HUDEP-2 (cell line): ENCODE data around the gene GPHN.
"Not testable (repeated sequence)": the region's sequence is repeated elsewhere in the genome, so short reads cannot be mapped to it uniquely, and the experiment has no call there.

ENCODE experiments used
- DNase-seq, 76 experiments: peaks; one replicate each; lab custom pipeline; 2025; ENCODE audit not compliant: unreplicated experiment in 76 of 76; lab: John Stamatoyannopoulos, UW

The GPHN gene

GRCh38 chr14:67010602-67011001 is 502.7 kb downstream of the GPHN start:
- no peak for DNase-seq

DNA sequence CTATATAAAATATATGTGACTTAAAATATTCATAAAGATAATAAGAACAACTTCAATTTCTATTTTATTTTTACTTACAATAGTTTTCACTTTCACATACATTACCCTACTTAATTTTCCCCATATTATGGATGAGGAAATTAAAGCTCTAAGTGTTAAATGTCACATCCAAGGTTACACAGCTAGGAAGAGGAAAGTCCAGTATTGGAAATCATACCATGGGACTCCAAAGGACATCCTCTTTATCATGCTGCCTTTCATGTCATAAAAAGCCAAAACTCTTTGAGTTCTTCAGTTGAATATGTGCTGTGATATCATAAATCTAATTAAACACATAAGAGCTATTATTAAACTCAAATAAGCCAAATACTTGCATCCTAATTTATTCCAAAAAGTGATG is 508.9 kb downstream of the GPHN start:
- DNase-seq = no peak

- DNase-seq = no peak
Observed at GRCh38 chr14:67018720-67019119, 510.8 kb downstream of the GPHN start.

DNA sequence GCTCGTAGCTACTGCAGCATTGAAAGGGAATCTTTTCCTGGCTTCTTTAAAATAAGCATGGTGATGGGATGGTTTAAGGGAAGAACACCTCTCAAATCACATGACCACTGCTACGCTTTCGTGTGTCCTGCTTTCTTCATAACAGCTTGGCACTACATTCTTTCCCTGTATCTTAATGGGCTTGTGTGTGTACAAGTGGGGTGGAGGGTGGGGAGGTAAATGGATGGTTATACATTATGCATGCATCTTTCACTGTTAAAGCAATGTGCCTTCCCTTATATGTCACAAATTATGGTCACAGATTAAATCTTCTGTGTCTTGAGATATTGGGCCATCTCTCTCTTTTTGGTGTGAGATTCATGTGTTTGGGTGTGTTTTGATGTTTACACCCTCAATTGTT is 511.8 kb downstream of the GPHN start:
- DNase-seq = no peak

GRCh38 chr14:67031920-67032774 is 524.2 kb downstream of the GPHN start:
- DNase-seq = no peak

DNA sequence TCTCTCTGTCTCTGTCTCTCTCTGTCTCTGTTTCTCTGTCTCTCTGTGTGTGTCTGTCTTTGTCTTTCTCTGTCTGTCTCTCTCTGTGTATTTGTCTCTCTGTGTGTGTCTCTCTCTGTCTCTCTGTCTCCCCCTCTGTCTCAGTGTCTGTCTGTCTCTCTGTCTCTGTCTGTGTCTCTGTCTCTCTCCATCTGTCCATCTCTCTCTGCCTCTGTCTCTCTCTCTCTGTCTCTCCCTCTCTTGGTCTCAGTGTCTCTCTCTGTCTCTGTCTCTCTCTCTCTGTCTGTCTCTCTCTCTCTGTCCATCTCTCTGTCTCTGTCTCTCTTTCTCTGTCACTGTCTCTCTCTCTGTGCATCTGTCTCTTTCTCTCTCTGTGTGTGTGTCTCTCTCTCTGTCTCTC is 537.5 kb downstream of the GPHN start:
- no peak for DNase-seq

- DNase-seq = no peak
Observed at GRCh38 chr14:67050896-67051295, 542.9 kb downstream of the GPHN start.

DNA sequence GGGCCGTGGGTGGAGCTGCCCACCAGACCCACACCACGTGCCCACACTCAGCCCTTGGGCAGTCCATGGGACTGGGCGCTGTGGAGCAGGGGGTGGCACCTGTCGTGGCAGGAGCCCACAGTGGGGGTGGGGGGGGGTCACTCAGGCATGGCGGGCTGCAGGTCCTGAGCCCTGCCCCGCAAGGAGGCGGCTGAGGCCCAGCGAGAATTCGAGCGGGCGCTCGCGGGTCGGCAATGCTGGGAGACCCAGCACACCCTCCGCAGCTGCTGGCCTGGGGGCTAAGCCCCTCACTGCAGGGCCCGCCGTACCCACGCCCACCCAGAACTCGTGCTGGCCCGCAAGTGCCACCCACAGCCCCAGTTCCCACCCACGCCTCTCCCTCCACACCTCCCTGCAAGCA is 548.7 kb downstream of the GPHN start:
- DNase-seq = no peak

DNA sequence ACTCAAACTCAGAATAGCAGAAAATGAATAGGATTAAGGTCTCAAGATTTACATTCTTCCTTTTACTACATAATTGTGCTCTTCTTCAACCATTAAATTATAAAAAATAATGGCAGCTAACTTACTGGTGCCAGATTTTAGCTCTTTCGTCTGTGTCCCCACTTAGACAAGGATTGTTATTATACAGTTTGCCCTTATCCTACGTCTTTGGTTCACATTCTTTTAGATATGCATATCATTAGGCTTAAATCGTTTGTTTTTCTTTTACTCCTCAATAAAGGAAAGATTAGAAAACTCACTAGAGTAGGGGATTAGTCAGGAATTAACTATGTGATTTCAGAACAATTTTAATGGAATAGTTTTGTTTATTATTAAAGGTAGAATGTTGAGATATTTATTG is 551.6 kb downstream of the GPHN start:
- DNase-seq = no peak

DNA sequence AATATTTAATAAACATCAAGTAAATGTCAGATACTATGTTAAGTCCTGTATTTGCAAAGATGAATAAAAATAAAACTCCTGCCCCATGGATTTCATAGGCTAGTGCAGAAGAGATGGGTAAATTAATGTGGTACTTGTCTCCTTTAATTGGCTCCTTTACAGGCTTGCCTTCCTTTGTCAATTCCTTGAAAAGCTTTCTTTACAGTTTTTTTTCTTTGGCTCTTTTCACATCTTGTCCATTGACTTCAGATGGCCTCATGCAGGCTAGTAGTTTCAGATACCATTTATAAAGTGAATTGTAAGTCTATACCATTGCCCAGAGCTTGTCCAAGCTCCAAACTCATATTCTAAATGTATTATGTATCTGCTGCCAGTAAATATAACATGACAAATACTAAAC is 552.6 kb downstream of the GPHN start:
- DNase-seq = no peak

DNA sequence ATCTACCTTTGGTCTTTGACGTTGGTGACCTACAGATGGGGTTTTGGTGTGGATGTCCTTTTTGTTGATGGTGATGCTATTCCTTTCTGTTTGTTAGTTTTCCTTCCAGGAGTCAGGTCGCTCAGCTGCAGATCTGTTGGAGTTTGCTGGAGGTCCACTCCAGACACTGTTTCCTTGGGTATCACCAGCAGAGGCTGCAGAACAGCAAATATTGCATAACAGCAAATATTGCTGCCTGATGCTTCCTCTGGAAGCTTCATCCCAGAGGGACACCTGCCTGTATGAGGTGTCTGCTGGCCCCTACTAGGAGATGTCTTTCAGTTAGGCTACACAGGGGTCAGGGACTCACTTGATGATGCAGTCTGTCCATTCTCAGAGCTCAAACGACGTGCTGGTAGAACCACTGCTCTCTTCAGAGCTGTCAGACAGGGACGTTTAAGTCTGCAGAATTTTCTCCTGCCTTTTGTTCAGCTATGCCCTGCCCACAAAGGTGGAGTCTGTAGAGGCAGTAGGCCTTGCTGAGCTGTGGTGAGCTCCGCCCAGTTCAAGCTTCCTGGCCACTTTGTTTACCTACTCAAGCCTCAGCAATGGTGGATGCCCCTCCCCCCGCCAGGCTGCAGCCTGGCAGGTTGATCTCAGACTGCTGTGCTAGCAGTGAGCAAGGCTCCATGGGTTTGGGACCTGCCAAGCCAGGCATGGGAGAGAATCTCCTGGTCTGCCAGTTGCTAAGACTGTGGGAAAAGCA is 559.3 kb downstream of the GPHN start:
- DNase-seq = not testable (repeated sequence)

- no peak for DNase-seq
Observed at GRCh38 chr14:67068251-67068650, 560.3 kb downstream of the GPHN start.

GRCh38 chr14:67071506-67071905 is 563.6 kb downstream of the GPHN start:
- no peak for DNase-seq

DNA sequence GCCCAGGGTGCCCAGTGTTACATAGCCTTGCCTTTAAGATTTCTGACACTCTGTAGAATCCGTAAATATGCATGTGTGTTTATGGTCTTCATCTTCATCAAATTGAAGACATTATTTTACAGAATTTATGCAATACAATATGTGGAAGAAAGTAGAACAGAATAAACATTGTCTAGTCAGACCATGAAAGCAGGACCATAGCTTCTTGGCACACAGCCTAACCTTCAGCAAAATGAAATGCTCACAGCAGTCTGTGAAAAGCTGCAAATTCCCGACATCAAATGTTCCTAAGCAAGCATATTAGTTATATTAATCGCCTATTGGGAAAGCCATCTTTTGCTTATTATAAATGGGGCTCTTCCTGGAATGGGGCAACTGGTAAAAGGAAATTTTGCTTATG is 570.0 kb downstream of the GPHN start:
- no peak for DNase-seq

DNA sequence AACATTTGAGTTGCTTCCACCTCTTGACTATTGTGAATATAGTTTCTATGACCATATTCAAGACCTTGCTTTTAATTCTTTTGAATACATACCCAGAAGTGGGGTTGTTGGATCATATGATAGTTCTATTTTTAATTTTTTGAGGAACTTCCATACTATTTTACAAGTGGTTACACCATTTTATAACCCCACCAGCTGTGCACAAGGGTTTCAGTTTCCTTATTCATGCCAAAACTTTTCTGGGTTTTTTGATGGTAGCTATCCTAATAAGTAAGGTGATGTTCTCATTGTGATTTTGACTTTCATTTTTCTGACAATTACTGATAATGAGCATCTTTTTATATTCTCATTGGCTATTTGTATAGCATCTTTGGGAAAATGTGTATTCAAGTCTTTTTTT is 571.9 kb downstream of the GPHN start:
- DNase-seq = no peak

DNA sequence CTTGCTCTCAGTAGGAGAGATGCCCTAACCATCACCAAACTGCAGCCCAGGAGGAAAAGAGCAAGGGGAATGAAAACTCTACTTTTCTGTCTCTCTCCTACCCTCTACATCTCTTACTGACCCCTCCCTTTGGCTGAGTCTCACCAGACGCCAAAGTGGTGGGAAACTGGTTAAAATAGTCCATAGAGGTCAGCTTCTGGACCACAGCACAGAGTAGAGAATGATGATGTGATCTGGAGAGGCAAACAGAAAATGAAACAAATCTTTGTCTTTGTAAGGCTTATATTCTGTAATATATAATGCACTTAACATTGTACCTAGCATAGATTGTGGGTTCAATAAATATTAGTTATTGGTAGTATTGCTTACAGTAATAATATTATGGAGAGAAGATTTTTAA is 600.3 kb downstream of the GPHN start:
- no peak for DNase-seq

DNA sequence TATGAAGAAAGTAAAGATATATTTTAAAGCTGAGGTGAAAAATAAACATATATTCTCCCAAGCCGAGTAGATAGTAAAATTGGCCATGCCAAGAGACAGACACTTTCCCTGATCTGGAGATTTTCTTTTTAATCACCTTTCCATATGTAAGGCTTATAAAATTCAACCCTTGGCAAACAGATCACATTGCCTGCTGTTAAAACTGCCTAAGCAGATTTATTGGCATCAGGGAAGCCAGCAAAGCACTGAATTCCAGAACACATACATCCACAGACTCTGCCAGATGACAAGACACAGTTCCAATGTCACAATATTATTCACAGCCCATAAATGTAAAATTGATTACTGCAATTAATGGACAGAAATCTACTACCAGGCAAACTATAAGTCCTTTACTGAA is 603.1 kb downstream of the GPHN start:
- DNase-seq = no peak

GRCh38 chr14:67112344-67112743 is 604.4 kb downstream of the GPHN start:
- no peak for DNase-seq

GRCh38 chr14:67127174-67127573 is 619.2 kb downstream of the GPHN start:
- DNase-seq = no peak

GRCh38 chr14:67129768-67130167 is 621.8 kb downstream of the GPHN start:
- no peak for DNase-seq

DNA sequence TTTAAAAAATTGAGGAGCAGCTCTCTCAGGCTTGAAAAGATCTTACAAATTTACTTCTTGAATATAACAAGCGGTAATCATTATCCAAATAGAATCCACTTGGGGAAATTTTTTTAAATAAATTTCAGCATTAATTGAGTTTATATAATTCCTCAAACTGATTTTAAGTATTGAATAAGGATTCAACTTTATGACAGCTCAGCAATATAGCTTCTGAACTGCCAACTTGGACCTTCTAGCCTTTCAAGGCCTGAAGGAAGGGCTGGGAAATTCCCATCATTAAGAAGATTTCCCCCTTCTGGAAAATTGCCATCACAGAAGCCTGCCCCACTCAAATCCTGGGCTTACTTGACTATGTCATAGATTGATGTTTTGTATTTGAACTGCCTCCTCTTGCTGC is 623.7 kb downstream of the GPHN start:
- no peak for DNase-seq

DNA sequence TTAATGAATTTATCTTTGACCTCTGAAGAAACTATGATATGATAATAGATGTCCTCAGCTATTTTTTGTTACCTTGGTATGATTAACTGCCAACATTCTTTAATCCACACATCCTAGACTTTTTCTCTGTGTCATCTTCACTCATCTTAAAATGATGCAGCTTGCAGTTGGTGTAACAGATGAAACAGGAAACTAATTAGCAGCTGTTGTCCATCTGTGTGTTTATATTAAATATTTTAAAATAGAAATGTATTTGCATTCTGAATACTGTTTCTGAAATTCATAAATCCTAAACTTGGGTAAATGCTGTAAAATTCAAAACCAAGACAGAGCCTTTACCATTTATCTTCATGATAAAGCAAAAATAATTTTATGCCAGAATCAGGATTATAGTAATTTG is 625.2 kb downstream of the GPHN start:
- DNase-seq = no peak
